B cell (primary cell): ENCODE data around the gene SAT2. TPM values are rescaled to one million over a fixed set of nuclear protein-coding genes. Genes with fewer than 3 reads are reported as not detected.
A peak's percentile ranks its signal among the peaks of the same experiment; 100 is the strongest.

Experiments
- ATAC-seq: fragments of 200-7000 bp; cut with Tn5 transposase; one replicate; pipeline ENCODE4 v1.10.0; 2021; ENCODE audit warnings: low read depth, mild to moderate bottlenecking, moderate number of reproducible peaks, moderate library complexity
- CTCF ChIA-PET: fragments of 350-600 bp; sonication (Branson Sonifier 250); formaldehyde crosslinking; loops from one replicate; lab custom pipeline; 2021; ENCODE audit warnings: antibody characterized with exemption, inconsistent platforms; lab: Charles Lee
- POLR2A ChIA-PET: fragments of 350-600 bp; sonication (Branson Sonifier 250); formaldehyde crosslinking; loops from one replicate; lab custom pipeline; 2021; ENCODE audit warnings: antibody characterized with exemption; lab: Charles Lee
- DNase-seq: peaks from one replicate; pipeline ENCODE4 v3.0.0; 2013
- H2AFZ ChIP-seq: 2 replicates; pipeline ENCODE4 v1.6.1; 2012; ENCODE audit warnings: mild to moderate bottlenecking, low read depth, low read length; ENCODE audit not compliant: insufficient read depth, poor library complexity, severe bottlenecking
- H3K27ac ChIP-seq, 2 donors: 1 replicate in 1 of 2; 2 replicates in 1 of 2; pipeline ENCODE4 v1.5.1; 2012 to 2013; ENCODE audit warnings: low read length in 2 of 2, mild to moderate bottlenecking in 2 of 2, moderate library complexity in 1 of 2
- H3K27me3 ChIP-seq, 4 experiments: fragments of 200-600 bp in 1 of 4; sonication (generic) in 1 of 4; replicated peaks in 1 of 4; 1 replicate in 2 of 4; 2 replicates in 2 of 4; pipeline versions ENCODE4 v1.6.1 to v1.7.0; 2013 to 2016; ENCODE audit warnings: low read length in 3 of 4, mild to moderate bottlenecking in 2 of 4, mixed read lengths in 1 of 4, moderate library complexity in 1 of 4; ENCODE audit not compliant: insufficient read depth in 4 of 4, control insufficient read depth in 3 of 4; ENCODE audit errors: control extremely low read depth in 1 of 4
- H3K36me3 ChIP-seq, 2 experiments: replicated peaks in 1 of 2; 1 replicate in 1 of 2; 2 replicates in 1 of 2; pipeline versions ENCODE4 v1.6.1 to v1.7.1; 2013; ENCODE audit warnings: low read length in 1 of 2; ENCODE audit not compliant: insufficient read depth in 2 of 2, control insufficient read depth in 1 of 2; ENCODE audit errors: control extremely low read depth in 1 of 2, extremely low read depth in 1 of 2
- H3K4me1 ChIP-seq, 2 donors: fragments of 200-600 bp in 1 of 2; sonication (generic) in 1 of 2; 1 replicate in 1 of 2; 2 replicates in 1 of 2; pipeline versions ENCODE4 v1.5.1 to v1.6.1; 2013 to 2017; ENCODE audit warnings: low read length in 2 of 2; ENCODE audit not compliant: control insufficient read depth in 2 of 2, insufficient read depth in 2 of 2
- H3K4me2 ChIP-seq: replicated peaks from 2 replicates; pipeline ENCODE3; 2012; ENCODE audit warnings: mild to moderate bottlenecking, low read depth, low read length; ENCODE audit not compliant: poor library complexity, severe bottlenecking
- H3K4me3 ChIP-seq, 5 experiments: fragments of 200-600 bp in 1 of 5; sonication (generic) in 1 of 5; 1 replicate in 3 of 5; 2 replicates in 2 of 5; pipeline versions ENCODE4 v1.5.1 to v1.7.0; 2011 to 2016; ENCODE audit warnings: low read length in 4 of 5, mild to moderate bottlenecking in 4 of 5, low read depth in 2 of 5, control low read depth in 1 of 5, moderate library complexity in 1 of 5; ENCODE audit not compliant: insufficient read depth in 1 of 5; ENCODE audit errors: control extremely low read depth in 1 of 5, extremely low read depth in 1 of 5
- H3K79me2 ChIP-seq: fragments of 200-600 bp; sonication (generic); one replicate; pipeline ENCODE4 v1.6.0; 2016; ENCODE audit warnings: low read length; ENCODE audit not compliant: control insufficient read depth, insufficient read depth
- H3K9ac ChIP-seq: fragments of 200-600 bp; sonication (generic); 2 replicates; pipeline ENCODE4 v1.6.1; 2017; ENCODE audit warnings: mild to moderate bottlenecking, low read length, moderate library complexity
- H3K9me3 ChIP-seq, 3 donors: one replicate each; pipeline versions ENCODE4 v1.6.1 to v1.7.1; 2013; ENCODE audit warnings: low read length in 2 of 3; ENCODE audit not compliant: control insufficient read depth in 2 of 3, insufficient read depth in 1 of 3; ENCODE audit errors: control extremely low read depth in 1 of 3
- H4K20me1 ChIP-seq: 2 replicates; pipeline ENCODE4 v1.6.0; 2012; ENCODE audit warnings: mild to moderate bottlenecking, low read length; ENCODE audit not compliant: insufficient read depth, control insufficient read depth, poor library complexity, severe bottlenecking
- H3K27ac Mint-ChIP-seq: one replicate; pipeline ENCODE4 v1.8.0; 2021; ENCODE audit warnings: mixed read lengths
- H3K27me3 Mint-ChIP-seq: one replicate; pipeline ENCODE4 v1.8.0; 2021; ENCODE audit warnings: mixed read lengths
- H3K4me1 Mint-ChIP-seq: one replicate; pipeline ENCODE4 v1.8.0; 2021; ENCODE audit warnings: mixed read lengths
- H3K4me3 Mint-ChIP-seq: one replicate; pipeline ENCODE4 v1.8.0; 2021; ENCODE audit warnings: mixed read lengths
- H3K9me3 Mint-ChIP-seq: one replicate; pipeline ENCODE4 v1.8.0; 2022; ENCODE audit warnings: mixed read lengths; ENCODE audit not compliant: insufficient read depth
- CTCF ChIP-seq: fragments of 200-600 bp; IDR thresholded peaks from one replicate; pipeline ENCODE4 v1.8.0; 2022; ENCODE audit warnings: antibody characterized with exemption, mild to moderate bottlenecking
- EZH2 ChIP-seq: IDR thresholded peaks from 2 replicates; pipeline ENCODE4 v1.6.1; 2012; ENCODE audit warnings: borderline replicate concordance, low read depth, mild to moderate bottlenecking, moderate library complexity, low read length; ENCODE audit not compliant: insufficient read depth, poor library complexity, severe bottlenecking
- WGBS: methylation state at CpG from one replicate; pipeline ENCODE4 v1.1.5; 2013; ENCODE audit warnings: missing lambda C conversion rate; ENCODE audit not compliant: insufficient coverage; 5-methylcytosine and 5-hydroxymethylcytosine counted together
- intact Hi-C: fragments of 100-400 bp; cut with micrococcal nuclease; formaldehyde crosslinking; loops from one replicate; pipeline ENCODE4 v1.10.0; 2022
- polyA plus RNA-seq: library from polyadenylated mRNA; depleted of rRNA; stranded (reverse); fragments of >200 nt; gene quantifications from 2 replicates; pipeline ENCODE4 v1.2.3, GENCODE V29; 2012
- total RNA-seq, 2 donors: library from RNA; stranded (reverse); fragments of 120-200 nt in 1 of 2; gene quantifications; 1 replicate in 1 of 2; 2 replicates in 1 of 2; pipeline versions ENCODE4 v1.2.3 to v1.2.4, GENCODE V29; 2013 to 2022

The SAT2 gene
- total and polyA plus RNA-seq, 2 donors (not counting 1 experiment from before 2014, with no cell fraction given): 33.8 to 68.8 TPM

GRCh38 chr17:7618608-7619007 is 9.0 kb downstream of the SAT2 start:
- ChIA-PET CTCF (no interaction called here), POLR2A (no interaction called here)
- Histone ChIP-seq H3K36me3 (no peaks in the 10 kb centered on the region), H4K20me1 (peaks cover 7% of the 10 kb centered on the region), H3K9ac (no peak overlapping the region), H3K27ac (no peak overlapping the region), H3K4me3 (no peak overlapping the region), H3K4me1 (peaks cover 5 to 11% of the 10 kb centered on the region in 2 donors), H3K27me3 (no peaks in the 10 kb centered on the region), H3K4me2 (no peak overlapping the region), H3K79me2 (peaks cover 8% of the 10 kb centered on the region), H2AFZ (no peak overlapping the region), H3K9me3 (no peaks in the 10 kb centered on the region)
- Mint-ChIP-seq H3K9me3 (no peaks in the 10 kb centered on the region), H3K4me1 (peaks cover 5% of the 10 kb centered on the region), H3K4me3 (no peak overlapping the region), H3K27me3 (no peaks in the 10 kb centered on the region), H3K27ac (no peak overlapping the region)
- DNase-seq (no peak), ATAC-seq (no peak)
- 89% methylated on average over 3 of the region's 5 CpGs for WGBS
- intact Hi-C loops: loop anchor here (10.0 kb wide), 1 partner anchor 226 kb away; no protein-coding TSS in a partner anchor
- TF ChIP-seq EZH2 (no peak), CTCF (no peak)

GRCh38 chr17:7615265-7615747 is 12.3 kb downstream of the SAT2 start:
- DNase-seq (no peak), ATAC-seq (peak; percentile 6)
- ChIA-PET CTCF (interaction anchor here (0.6 to 2.5 kb wide), 14 partner anchors 9 to 101 kb away, joined by 3 to 14 read pairs (median 4); partner anchors contain the start of genes ATP1B2, SAT2, SOX15 and TP53), POLR2A (interaction anchor here (0.6 to 2.9 kb wide), 12 partner anchors 12 to 235 kb away, joined by 3 to 35 read pairs (median 4); partner anchors contain the start of genes CD68, MPDU1, POLR2A and SAT2)
- peak overlapping the region; percentile 65 for H3K9ac ChIP-seq
- H2AFZ ChIP-seq: peak overlapping the region; percentile 74
- Mint-ChIP-seq H3K27ac (peak overlapping the region; percentile 93), H3K27me3 (no peaks in the 10 kb centered on the region), H3K4me3 (peak overlapping the region; percentile 84), H3K9me3 (no peaks in the 10 kb centered on the region), H3K4me1 (peaks cover 22% of the 10 kb centered on the region)
- H3K79me2 ChIP-seq: peaks cover 41% of the 10 kb centered on the region
- H3K27ac ChIP-seq: peak overlapping the region; percentile 67 to 85
- H3K4me1 ChIP-seq: peaks cover 12 to 26% of the 10 kb centered on the region in 2 donors
- peaks cover 1 to 8% of the 10 kb centered on the region in 2 experiments for H3K36me3 ChIP-seq
- peak overlapping the region; percentile 82 for H3K4me2 ChIP-seq
- WGBS: 6% methylated on average over 16 of the region's 28 CpGs
- H3K27me3 ChIP-seq: no peaks in the 10 kb centered on the region
- intact Hi-C loops: loop anchor here (1.0 to 10.0 kb wide), 6 partner anchors 12 to 308 kb away; partner anchors contain the start of genes ATP1B2, EIF5A, SAT2 and TP53
- peaks cover 25% of the 10 kb centered on the region for H4K20me1 ChIP-seq
- peak overlapping the region; percentile 24 to 76 (median 72) for H3K4me3 ChIP-seq
- TF ChIP-seq CTCF (no peak), EZH2 (no peak)
- H3K9me3 ChIP-seq: no peaks in the 10 kb centered on the region
